Endothelial cell (in vitro differentiated cells): Measurements from ENCODE around the gene PFKFB3. TPM values are rescaled to one million over a fixed set of nuclear protein-coding genes. Genes with fewer than 3 reads are reported as not detected.

Experiments used
- DNase-seq: peaks from one replicate; pipeline ENCODE4 v3.0.0; 2021; ENCODE audit warnings: low spot score
- H3K27ac Mint-ChIP-seq: one replicate; pipeline ENCODE4 v1.8.0; 2021; ENCODE audit warnings: mixed read lengths, inconsistent platforms; ENCODE audit not compliant: unreplicated experiment
- H3K27me3 Mint-ChIP-seq: one replicate; pipeline ENCODE4 v1.8.0; 2021; ENCODE audit warnings: mild to moderate bottlenecking, moderate library complexity, mixed read lengths, inconsistent platforms; ENCODE audit not compliant: unreplicated experiment
- H3K36me3 Mint-ChIP-seq: one replicate; pipeline ENCODE4 v1.8.0; 2021; ENCODE audit warnings: mild to moderate bottlenecking, low read depth, mixed read lengths, inconsistent platforms; ENCODE audit not compliant: unreplicated experiment
- H3K4me1 Mint-ChIP-seq: one replicate; pipeline ENCODE4 v1.8.0; 2021; ENCODE audit warnings: mild to moderate bottlenecking, mixed read lengths, inconsistent platforms; ENCODE audit not compliant: unreplicated experiment
- H3K4me3 Mint-ChIP-seq: one replicate; pipeline ENCODE4 v1.8.0; 2021; ENCODE audit warnings: mild to moderate bottlenecking, mixed read lengths, inconsistent platforms; ENCODE audit not compliant: unreplicated experiment
- H3K9me3 Mint-ChIP-seq: one replicate; pipeline ENCODE4 v1.8.0; 2021; ENCODE audit warnings: mixed read lengths, inconsistent platforms; ENCODE audit not compliant: unreplicated experiment
- CTCF ChIP-seq: fragments of 200-600 bp; sonication (generic); IDR thresholded peaks from one replicate; pipeline ENCODE4 v1.5.0; 2021; ENCODE audit warnings: antibody characterized with exemption; ENCODE audit not compliant: unreplicated experiment
- total RNA-seq: library from RNA; stranded (reverse); fragmentation: NEBNext Ultra II Directional; extraction: Animal tissue kit (Norgen Biotek cat#: 25700); gene quantifications from one replicate; pipeline ENCODE4 v1.2.1, GENCODE V29; 2021; ENCODE audit not compliant: unreplicated experiment

The PFKFB3 gene
- total RNA-seq, 1 donor from 2014 or later = 32.3 TPM

- no peaks in the 10 kb centered on the region for H3K9me3 Mint-ChIP-seq
Observed at GRCh38 chr10:6274484-6274883, 71.8 kb downstream of the PFKFB3 start.

GRCh38 chr10:6275022-6275997 is 72.6 kb downstream of the PFKFB3 start:
- no peaks in the 10 kb centered on the region for H3K9me3 Mint-ChIP-seq
- no peaks in the 10 kb centered on the region for H3K36me3 Mint-ChIP-seq
- TF ChIP-seq CTCF = no peak
- H3K27ac Mint-ChIP-seq = no peak overlapping the region
- peaks cover 25% of the 10 kb centered on the region for H3K4me1 Mint-ChIP-seq
- no peak for DNase-seq
- peaks cover 2% of the 10 kb centered on the region for H3K27me3 Mint-ChIP-seq
- no peak overlapping the region for H3K4me3 Mint-ChIP-seq

More at GRCh38 chr10:6274484-6274883, 71.8 kb downstream of the PFKFB3 start:
- Mint-ChIP-seq H3K27ac (no peak overlapping the region), H3K27me3 (peaks cover 2% of the 10 kb centered on the region), H3K4me3 (no peak overlapping the region), H3K4me1 (peaks cover 21% of the 10 kb centered on the region), H3K36me3 (no peaks in the 10 kb centered on the region)
- no peak for DNase-seq
- no peak for TF ChIP-seq CTCF

GRCh38 chr10:6276356-6276755 is 73.6 kb downstream of the PFKFB3 start:
- Mint-ChIP-seq H3K27me3 (peaks cover 2% of the 10 kb centered on the region), H3K36me3 (no peaks in the 10 kb centered on the region), H3K4me3 (no peak overlapping the region), H3K9me3 (no peaks in the 10 kb centered on the region), H3K4me1 (peaks cover 17% of the 10 kb centered on the region), H3K27ac (no peak overlapping the region)
- DNase-seq = no peak
- TF ChIP-seq CTCF = no peak

- Mint-ChIP-seq H3K9me3 (no peaks in the 10 kb centered on the region), H3K27ac (no peak overlapping the region)
Observed at GRCh38 chr10:6278519-6279120, 75.9 kb downstream of the PFKFB3 start.

More at GRCh38 chr10:6278519-6279120, 75.9 kb downstream of the PFKFB3 start:
- DNase-seq = no peak
- Mint-ChIP-seq H3K4me1 (peaks cover 17% of the 10 kb centered on the region), H3K4me3 (no peak overlapping the region), H3K36me3 (no peaks in the 10 kb centered on the region), H3K27me3 (peaks cover 2% of the 10 kb centered on the region)
- no peak for TF ChIP-seq CTCF
